ENCODE data around the gene ASB7.

- TF ChIP-seq CTCF (IDR thresholded peaks at IDR 0.05) (no peak), EP300 (IDR thresholded peaks at IDR 0.05) (no peak), POLR2A (IDR thresholded peaks at IDR 0.05) (no peak)
These were observed 9.5 kb upstream of the ASB7 start for GRCh38 chr15:100592898-100593297.
